CD4-positive, alpha-beta memory T cell (primary cell): ENCODE results near the gene DCPS. TPM values are rescaled to one million over a fixed set of nuclear protein-coding genes. Genes with fewer than 3 reads are reported as not detected.
"Not testable (repeated sequence)": the region's sequence is repeated elsewhere in the genome, so short reads cannot be mapped to it uniquely, and the experiment has no call there.

Source experiments
- CTCF ChIA-PET: fragments of 350-600 bp; sonication (Branson Sonifier 250); formaldehyde crosslinking; loops from one replicate; lab custom pipeline; 2021; ENCODE audit warnings: inconsistent platforms; ENCODE audit not compliant: partially characterized antibody; lab: Charles Lee
- POLR2A ChIA-PET: fragments of 350-600 bp; sonication (Branson Sonifier 250); formaldehyde crosslinking; loops from one replicate; lab custom pipeline; 2021; ENCODE audit not compliant: partially characterized antibody; lab: Charles Lee
- DNase-seq, 5 donors: peaks; one replicate each; pipeline versions ENCODE4 v3.0.0 to v3.0.0-alpha.2; 2020 to 2022; ENCODE audit warnings: mixed read lengths in 1 of 5
- H3K27ac ChIP-seq: one replicate; pipeline ENCODE4 v1.7.0; 2013; ENCODE audit warnings: low read depth, low read length
- H3K27me3 ChIP-seq: 2 replicates; pipeline ENCODE4 v1.7.0; 2013; ENCODE audit warnings: mild to moderate bottlenecking, low read length, moderate library complexity; ENCODE audit not compliant: insufficient read depth
- H3K36me3 ChIP-seq: 2 replicates; pipeline ENCODE4 v1.7.0; 2013; ENCODE audit warnings: mild to moderate bottlenecking, low read length, moderate library complexity; ENCODE audit not compliant: insufficient read depth
- H3K4me1 ChIP-seq: 2 replicates; pipeline ENCODE4 v1.7.0; 2013; ENCODE audit warnings: mild to moderate bottlenecking, low read length, moderate library complexity; ENCODE audit not compliant: insufficient read depth
- H3K4me3 ChIP-seq, 2 donors: one replicate each; pipeline ENCODE4 v1.7.0; 2013; ENCODE audit warnings: low read length in 2 of 2, mild to moderate bottlenecking in 1 of 2
- H3K9me3 ChIP-seq, 2 donors: one replicate each; pipeline ENCODE4 v1.7.0; 2013; ENCODE audit warnings: low read length in 2 of 2, control low read depth in 1 of 2; ENCODE audit not compliant: control insufficient read depth in 1 of 2
- H3K27ac Mint-ChIP-seq, 7 donors: one replicate each; pipeline ENCODE4 v1.8.0; 2020 to 2021; ENCODE audit warnings: mixed read lengths in 7 of 7, mild to moderate bottlenecking in 6 of 7, inconsistent platforms in 3 of 7, moderate library complexity in 3 of 7
- H3K27me3 Mint-ChIP-seq, 2 donors: one replicate each; pipeline ENCODE4 v1.8.0; 2020 to 2021; ENCODE audit warnings: mixed read lengths in 2 of 2
- H3K36me3 Mint-ChIP-seq, 2 donors: one replicate each; pipeline ENCODE4 v1.8.0; 2020 to 2021; ENCODE audit warnings: mixed read lengths in 2 of 2, inconsistent platforms in 1 of 2, mild to moderate bottlenecking in 1 of 2
- H3K4me1 Mint-ChIP-seq, 4 donors: one replicate each; pipeline ENCODE4 v1.8.0; 2020 to 2021; ENCODE audit warnings: mixed read lengths in 4 of 4, mild to moderate bottlenecking in 1 of 4
- H3K4me3 Mint-ChIP-seq, 8 donors: one replicate each; pipeline ENCODE4 v1.8.0; 2020 to 2021; ENCODE audit warnings: mixed read lengths in 8 of 8, mild to moderate bottlenecking in 7 of 8, moderate library complexity in 6 of 8, inconsistent platforms in 3 of 8
- H3K9me3 Mint-ChIP-seq, 8 donors: one replicate each; pipeline ENCODE4 v1.8.0; 2020 to 2021; ENCODE audit warnings: mixed read lengths in 8 of 8, mild to moderate bottlenecking in 5 of 8, inconsistent platforms in 3 of 8, moderate library complexity in 1 of 8
- intact Hi-C: fragments of 100-400 bp; cut with micrococcal nuclease; formaldehyde crosslinking; loops from one replicate; pipeline ENCODE4 v1.15.1; 2023
- polyA plus RNA-seq, 2 donors: library from polyadenylated mRNA; unstranded; fragments of 300-500 nt; fragmentation: Illumina TruSeq; gene quantifications; one replicate each; pipeline ENCODE4 v1.2.3, GENCODE V29; 2021
- total RNA-seq, 2 experiments: library from RNA; stranded (reverse); gene quantifications; one replicate each; pipeline ENCODE4 v1.2.3, GENCODE V29; 2021

The DCPS gene
- total and polyA plus RNA-seq, 4 experiments from 2014 or later = 20.2 to 48.0 (median 30.7) TPM

DNA sequence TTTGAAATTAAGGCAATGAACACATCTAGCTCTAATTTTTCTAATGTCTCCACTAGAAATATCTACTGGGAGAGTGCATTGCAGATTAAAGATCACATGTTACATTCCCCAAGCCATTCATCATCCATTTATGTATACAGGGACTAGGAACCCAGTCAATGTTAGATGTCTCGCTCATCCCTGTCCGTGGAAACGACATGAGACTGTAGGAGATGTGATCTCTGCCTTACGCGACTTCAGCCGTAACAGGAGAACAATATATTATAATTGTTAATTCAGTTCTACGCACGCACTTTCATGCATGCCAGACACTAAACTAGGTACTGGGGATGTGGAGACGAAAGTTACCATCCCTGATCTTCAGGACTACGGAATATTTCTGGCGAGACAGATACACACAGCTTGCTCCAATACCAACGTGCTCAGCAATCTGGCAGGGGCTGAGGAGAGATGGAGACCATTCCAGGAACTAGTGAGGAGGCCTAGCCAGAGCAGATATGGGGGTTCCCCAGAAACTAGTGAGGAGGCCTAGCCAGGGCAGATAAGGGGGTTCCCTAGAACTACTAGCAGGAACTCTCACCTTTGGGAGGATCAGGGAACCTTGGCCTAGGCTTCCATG lies 706 bp downstream of the DCPS start:
- ChIA-PET CTCF (interaction anchor here (0.8 to 2.2 kb wide), 4 partner anchors 16 to 176 kb away, joined by 3 to 7 read pairs (median 4); no protein-coding TSS in a partner anchor), POLR2A (interaction anchor here (0.6 to 2.8 kb wide), 16 partner anchors 11 to 735 kb away, joined by 3 to 39 read pairs (median 4); partner anchors contain the start of genes CDON, EI24, FOXRED1 and HYLS1)
- peak in 2 of 5 donors; percentile 12 to 53 for DNase-seq
- Mint-ChIP-seq H3K36me3 (peaks cover 8 to 36% of the 10 kb centered on the region in 2 donors), H3K9me3 (no peaks in the 10 kb centered on the region), H3K4me1 (peaks cover 21 to 47% (median 34%) of the 10 kb centered on the region in 4 donors), H3K4me3 (peak overlapping the region; percentile 86 to 99 (median 92)), H3K27ac (peak overlapping the region; percentile 85 to 99 (median 94)), H3K27me3 (no peaks in the 10 kb centered on the region)
- intact Hi-C loops = loop anchor here (1.0 to 5.0 kb wide), 4 partner anchors 21 to 241 kb away; partner anchors contain the start of genes FAM118B, FOXRED1, RPUSD4 and TIRAP
- H3K4me1 ChIP-seq = peaks cover 26% of the 10 kb centered on the region
- peak overlapping the region; percentile 91 for H3K27ac ChIP-seq
- H3K27me3 ChIP-seq = no peaks in the 10 kb centered on the region
- H3K36me3 ChIP-seq = no peaks in the 10 kb centered on the region
- no peaks in the 10 kb centered on the region for H3K9me3 ChIP-seq
- H3K4me3 ChIP-seq = peak overlapping the region; percentile 66 to 90

DNA sequence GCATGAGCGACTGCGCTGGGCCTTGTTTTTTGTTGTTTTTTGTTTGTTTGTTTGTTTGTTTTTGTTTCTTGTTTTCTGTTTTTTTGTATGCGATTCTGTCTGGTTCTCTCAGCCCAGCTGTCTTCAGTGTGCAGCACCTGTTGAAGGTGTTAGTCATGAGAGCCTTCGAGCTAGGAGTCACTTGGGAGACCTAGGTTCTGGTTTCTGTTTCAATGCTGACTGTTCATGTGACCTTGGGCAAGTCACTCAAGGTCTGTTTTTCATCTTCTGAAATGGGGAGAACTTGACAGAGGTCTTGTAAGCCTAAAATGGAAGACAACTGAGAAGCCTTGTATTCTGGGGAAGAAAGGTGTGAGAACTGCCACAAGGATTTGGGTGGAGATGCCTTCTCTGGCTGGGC lies 1.8 kb downstream of the DCPS start:
- H3K27me3 ChIP-seq = no peaks in the 10 kb centered on the region
- peaks cover 26 to 54% (median 41%) of the 10 kb centered on the region in 4 donors for H3K4me1 Mint-ChIP-seq
- H3K4me3 ChIP-seq = no peak overlapping the region
- no peaks in the 10 kb centered on the region for H3K27me3 Mint-ChIP-seq
- no peaks in the 10 kb centered on the region for H3K9me3 Mint-ChIP-seq
- no peak overlapping the region for H3K27ac ChIP-seq
- ChIA-PET POLR2A (interaction anchor here (1.1 to 2.8 kb wide), 3 partner anchors 10 to 37 kb away, joined by 3 to 39 read pairs (median 3); partner anchors contain the start of genes FOXRED1 and SRPRA), CTCF (interaction anchor here (2.2 kb wide), 1 partner anchor 17 kb away, joined by 7 read pairs; no protein-coding TSS in a partner anchor)
- H3K9me3 ChIP-seq = no peaks in the 10 kb centered on the region
- no peak for DNase-seq
- peak overlapping the region; percentile 43 to 93 (median 85) for H3K27ac Mint-ChIP-seq
- H3K36me3 ChIP-seq = peaks cover 2% of the 10 kb centered on the region
- intact Hi-C loops = no loop called here
- peak overlapping the region; percentile 40 to 82 (median 74) for H3K4me3 Mint-ChIP-seq
- H3K4me1 ChIP-seq = peaks cover 28% of the 10 kb centered on the region
- H3K36me3 Mint-ChIP-seq = peaks cover 17 to 47% of the 10 kb centered on the region in 2 donors

DNA sequence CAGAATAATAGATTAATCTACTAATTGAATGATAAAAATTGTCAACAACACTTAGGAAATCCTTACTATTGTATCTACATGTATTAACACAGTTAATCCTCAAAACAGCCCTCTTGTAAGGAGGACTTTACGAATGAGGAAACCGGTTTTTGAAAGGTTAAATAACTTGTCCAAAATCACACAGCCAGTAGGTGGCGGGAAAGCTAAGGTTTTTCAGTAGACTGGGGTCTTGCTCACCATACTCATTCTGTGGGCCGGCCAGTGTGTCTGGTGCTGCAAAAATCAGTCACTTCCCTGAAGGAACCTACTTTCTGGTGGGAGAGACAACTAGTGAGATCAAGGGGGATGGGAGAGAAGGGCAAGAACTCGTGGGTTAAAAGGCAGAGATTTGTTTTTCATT lies 3.8 kb downstream of the DCPS start:
- no peaks in the 10 kb centered on the region for H3K9me3 ChIP-seq
- DNase-seq = no peak
- ChIA-PET POLR2A (no interaction called here), CTCF (interaction anchor here (1.5 to 2.4 kb wide), 2 partner anchors 33 to 173 kb away, joined by 4 to 8 read pairs; no protein-coding TSS in a partner anchor)
- Mint-ChIP-seq H3K27ac (peak overlapping the region in 4 of 7 donors; percentile 2 to 62 (median 14)), H3K4me1 (peaks cover 31 to 63% (median 44%) of the 10 kb centered on the region in 4 donors), H3K9me3 (no peaks in the 10 kb centered on the region), H3K36me3 (peaks cover 17 to 59% of the 10 kb centered on the region in 2 donors), H3K27me3 (no peaks in the 10 kb centered on the region), H3K4me3 (peak overlapping the region in 1 of 8 donors; percentile 49)
- no peak overlapping the region for H3K27ac ChIP-seq
- H3K4me1 ChIP-seq = peaks cover 28% of the 10 kb centered on the region
- peaks cover 10% of the 10 kb centered on the region for H3K36me3 ChIP-seq
- H3K4me3 ChIP-seq = no peak overlapping the region
- intact Hi-C loops = no loop called here
- no peaks in the 10 kb centered on the region for H3K27me3 ChIP-seq

DNA sequence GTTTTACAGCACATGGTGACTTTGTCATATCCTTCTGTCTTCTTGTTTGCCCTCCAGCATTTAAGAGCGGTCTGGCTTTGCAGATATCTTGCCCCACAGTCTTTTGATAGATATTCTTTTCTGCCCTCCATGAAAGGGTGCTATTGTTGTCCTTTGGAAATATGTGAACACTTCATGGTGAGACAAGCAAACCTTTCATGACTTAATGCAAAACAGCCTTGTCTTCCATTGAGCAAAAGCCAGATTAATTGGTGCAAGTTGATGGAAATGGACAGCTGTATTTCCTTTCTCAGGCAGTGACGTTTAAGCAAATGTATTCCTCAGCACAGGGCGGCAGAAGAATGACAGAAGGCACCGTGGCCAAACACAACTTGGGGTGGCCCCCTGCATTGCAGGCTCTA lies 4.4 kb downstream of the DCPS start:
- Mint-ChIP-seq H3K36me3 (peaks cover 23 to 62% of the 10 kb centered on the region in 2 donors), H3K27ac (no peak overlapping the region), H3K27me3 (no peaks in the 10 kb centered on the region), H3K9me3 (no peaks in the 10 kb centered on the region), H3K4me3 (no peak overlapping the region), H3K4me1 (peaks cover 29 to 57% (median 41%) of the 10 kb centered on the region in 4 donors)
- POLR2A ChIA-PET = no interaction called here
- DNase-seq = no peak
- no peaks in the 10 kb centered on the region for H3K9me3 ChIP-seq
- H3K27ac ChIP-seq = no peak overlapping the region
- H3K27me3 ChIP-seq = no peaks in the 10 kb centered on the region
- peaks cover 23% of the 10 kb centered on the region for H3K4me1 ChIP-seq
- intact Hi-C loops = no loop called here
- no peak overlapping the region for H3K4me3 ChIP-seq
- H3K36me3 ChIP-seq = peaks cover 10% of the 10 kb centered on the region
- CTCF ChIA-PET = interaction anchor here (1.5 to 2.4 kb wide), 2 partner anchors 34 to 173 kb away, joined by 4 to 8 read pairs; no protein-coding TSS in a partner anchor

DNA sequence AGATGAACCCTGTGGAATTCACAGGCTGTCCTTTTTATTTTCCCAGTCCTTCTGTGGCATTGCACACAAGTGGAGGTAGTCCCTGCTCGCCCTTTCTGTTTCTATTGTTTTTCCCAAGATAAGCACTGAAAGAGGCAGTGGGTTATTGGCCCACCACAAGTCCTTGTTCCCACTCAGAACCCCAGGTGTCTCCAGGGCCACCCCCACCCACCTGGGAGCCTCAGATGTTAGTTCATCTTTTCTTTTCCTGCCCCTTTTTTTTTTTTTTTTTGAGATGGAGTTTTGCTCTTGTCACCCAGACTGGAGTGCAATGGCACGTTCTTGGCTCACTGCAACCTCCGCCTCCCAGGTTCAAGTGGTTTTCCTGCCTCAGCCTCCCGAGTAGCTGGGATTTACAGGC lies 4.9 kb downstream of the DCPS start:
- H3K9me3 Mint-ChIP-seq, intact Hi-C loops, H3K27me3 ChIP-seq, H3K9me3 ChIP-seq, H3K4me3 Mint-ChIP-seq, H3K27me3 Mint-ChIP-seq, POLR2A ChIA-PET, H3K4me3 ChIP-seq, DNase-seq, H3K36me3 ChIP-seq, H3K27ac ChIP-seq: not testable (repeated sequence)
- peaks cover 28 to 52% (median 37%) of the 10 kb centered on the region in 4 donors for H3K4me1 Mint-ChIP-seq
- peak overlapping the region in 1 of 7 donors; percentile 56 for H3K27ac Mint-ChIP-seq
- H3K36me3 Mint-ChIP-seq = peaks cover 27 to 63% of the 10 kb centered on the region in 2 donors
- CTCF ChIA-PET = interaction anchor here (1.5 to 2.8 kb wide), 3 partner anchors 10 to 172 kb away, joined by 4 to 13 read pairs (median 8); no protein-coding TSS in a partner anchor
- peaks cover 22% of the 10 kb centered on the region for H3K4me1 ChIP-seq

DNA sequence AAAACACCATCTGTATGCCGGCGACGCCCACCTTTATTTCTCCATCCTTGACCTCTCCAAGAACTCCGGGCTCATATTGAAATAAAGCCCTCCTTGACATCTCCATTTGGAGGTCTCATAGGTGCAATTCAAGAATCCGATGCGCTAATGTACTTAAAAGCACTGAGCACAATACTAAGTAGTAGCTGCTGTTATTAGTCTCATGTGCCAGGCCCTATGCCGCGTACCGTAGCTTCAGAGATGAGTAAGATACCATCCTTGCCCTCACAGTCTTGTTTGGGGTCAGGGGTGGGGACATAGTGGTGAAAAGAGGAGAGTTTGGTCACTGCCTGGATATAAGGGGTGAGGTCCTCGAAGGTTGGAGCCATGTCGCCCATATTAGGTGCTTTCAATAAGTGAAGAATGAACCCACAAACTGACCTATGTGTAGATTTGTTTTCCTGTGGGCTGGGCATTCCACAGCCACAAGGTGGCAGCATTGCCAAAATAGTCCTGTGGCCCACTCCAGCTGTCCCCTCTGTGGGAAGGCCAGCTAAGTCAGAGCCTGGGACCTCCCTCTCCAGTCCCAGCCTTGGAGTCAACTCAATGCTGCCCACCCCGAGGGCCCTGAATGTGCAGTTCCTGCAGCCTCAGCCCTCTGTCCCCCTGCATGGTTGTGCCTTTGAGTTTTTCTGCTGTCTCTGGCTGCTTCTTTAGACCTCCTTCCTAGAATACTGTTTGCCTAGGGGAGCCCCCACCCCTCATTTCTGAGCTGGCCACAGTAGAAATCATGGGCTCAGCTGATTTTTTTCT lies 6.5 kb downstream of the DCPS start:
- no peaks in the 10 kb centered on the region for H3K9me3 Mint-ChIP-seq
- H3K4me1 Mint-ChIP-seq = peaks cover 25 to 47% (median 33%) of the 10 kb centered on the region in 4 donors
- ChIA-PET POLR2A (interaction anchor here (1.4 kb wide), 1 partner anchor 170 kb away, joined by 3 read pairs; no protein-coding TSS in a partner anchor), CTCF (interaction anchor here (0.6 to 4.3 kb wide), 23 partner anchors 9 to 680 kb away, joined by 3 to 73 read pairs (median 4); partner anchors contain the start of genes HYLS1 and TIRAP)
- H3K4me1 ChIP-seq = peaks cover 15% of the 10 kb centered on the region
- intact Hi-C loops = loop anchor here (5.0 kb wide), 1 partner anchor 47 kb away; the partner anchor contains the start of gene ST3GAL4
- no peaks in the 10 kb centered on the region for H3K27me3 ChIP-seq
- H3K27me3 Mint-ChIP-seq = no peaks in the 10 kb centered on the region
- peak overlapping the region in 3 of 7 donors; percentile 8 to 65 (median 58) for H3K27ac Mint-ChIP-seq
- peaks cover 36 to 60% of the 10 kb centered on the region in 2 donors for H3K36me3 Mint-ChIP-seq
- H3K4me3 ChIP-seq = no peak overlapping the region
- no peak overlapping the region for H3K4me3 Mint-ChIP-seq
- no peaks in the 10 kb centered on the region for H3K9me3 ChIP-seq
- H3K27ac ChIP-seq = no peak overlapping the region
- peaks cover 10% of the 10 kb centered on the region for H3K36me3 ChIP-seq
- DNase-seq = peak; percentile 31 to 47 (median 39)
